HFFc6 (cell line): Measurements from ENCODE around the gene SNX6. TPM values are rescaled to one million over a fixed set of nuclear protein-coding genes. Genes with fewer than 3 reads are reported as not detected.

Source experiments
- total RNA-seq, 6 experiments: library from RNA; stranded (reverse); fragmentation: NEBNext Ultra II Directional; extraction: Animal tissue kit (Norgen Biotek cat#: 25700); gene quantifications; 2 replicates in 1 of 6; 3 replicates in 5 of 6; pipeline ENCODE4 v1.2.3, GENCODE V29; 2021

SNX6 gene
- total RNA-seq, 6 experiments from 2014 or later, result 117 to 138 (median 130) TPM

Other genes starting within 250 kb of the SNX6 start
- gene SPTSSA, start 167.9 kb downstream of the SNX6 start, total RNA-seq, result 10 to 100 TPM; 13.4 to 16.5 (median 15.4) TPM
- 10 to 100 TPM; 28.2 to 34.9 (median 30.4) TPM for gene EAPP, start 90.4 kb downstream of the SNX6 start, total RNA-seq
- 100 to 1,000 TPM; 223 to 307 (median 268) TPM for gene CFL2, start 84.4 kb upstream of the SNX6 start, total RNA-seq
- gene BAZ1A, start 245.2 kb upstream of the SNX6 start, total RNA-seq, result 10 to 100 TPM; 23.1 to 29.5 (median 26.6) TPM